IMR-90 (cell line): ENCODE results near the gene AMOTL1. TPM values are rescaled to one million over a fixed set of nuclear protein-coding genes. Genes with fewer than 3 reads are reported as not detected.

Experiments used
- ATAC-seq: fragments of 200-7000 bp; cut with Tn5 transposase; 2 replicates; pipeline ENCODE4 v1.9.1; 2020; ENCODE audit warnings: low read depth, mild to moderate bottlenecking, moderate library complexity
- BruUV-seq: library from RNA; stranded (reverse); fragments of 400-500 nt; replicated peaks from 2 replicates; lab custom pipeline; 2021; lab: Mats Ljungman, UMichigan
- CTCF ChIA-PET: fragments of 300-600 bp; formaldehyde crosslinking; extraction: SDS; loops from one replicate; lab custom pipeline; 2021; ENCODE audit warnings: antibody characterized with exemption; lab: Yijun Ruan, JAX
- POLR2A ChIA-PET: fragments of 300-600 bp; sonication (Branson Sonifier 250); formaldehyde crosslinking; loops from one replicate; lab custom pipeline; 2022; ENCODE audit warnings: antibody characterized with exemption; ENCODE audit not compliant: unreplicated experiment; lab: Charles Lee
- DNase-seq: peaks from one replicate; pipeline ENCODE4 v3.0.0; 2013
- H2AFZ ChIP-seq: replicated peaks from 2 replicates; pipeline ENCODE3; 2013; ENCODE audit warnings: low read length, mild to moderate bottlenecking; ENCODE audit not compliant: poor library complexity
- H2AK5ac ChIP-seq: 2 replicates; pipeline ENCODE4 v1.6.1; 2013; ENCODE audit warnings: low read depth, low read length, inconsistent platforms
- H2AK9ac ChIP-seq: replicated peaks from 2 replicates; pipeline ENCODE3; 2013; ENCODE audit warnings: mild to moderate bottlenecking, low read depth, low read length, moderate library complexity; ENCODE audit not compliant: poor library complexity
- H2BK120ac ChIP-seq: 2 replicates; pipeline ENCODE4 v1.6.1; 2013; ENCODE audit warnings: low read depth, low read length, inconsistent platforms
- H2BK15ac ChIP-seq: 3 replicates; pipeline ENCODE4 v1.6.1; 2013; ENCODE audit warnings: low read depth, low read length, inconsistent platforms
- H2BK20ac ChIP-seq: 2 replicates; pipeline ENCODE4 v1.6.1; 2013; ENCODE audit warnings: low read depth, mild to moderate bottlenecking, inconsistent platforms, low read length, moderate library complexity
- H2BK5ac ChIP-seq: 2 replicates; pipeline ENCODE4 v1.6.1; 2013; ENCODE audit warnings: mild to moderate bottlenecking, low read depth, low read length, inconsistent platforms; ENCODE audit not compliant: poor library complexity, severe bottlenecking
- H3K14ac ChIP-seq: replicated peaks from 2 replicates; pipeline ENCODE4 v1.6.1; 2013; ENCODE audit warnings: low read depth, low read length, inconsistent platforms
- H3K18ac ChIP-seq: 2 replicates; pipeline ENCODE4 v1.6.1; 2013; ENCODE audit warnings: low read depth, low read length, control low read depth
- H3K23ac ChIP-seq: 2 replicates; pipeline ENCODE4 v1.6.1; 2013; ENCODE audit warnings: low read depth, low read length, inconsistent platforms
- H3K27ac ChIP-seq: 2 replicates; pipeline ENCODE4 v1.5.1; 2013; ENCODE audit warnings: mild to moderate bottlenecking, control low read depth, low read length; ENCODE audit not compliant: insufficient read depth
- H3K27me3 ChIP-seq: 2 replicates; pipeline ENCODE4 v1.6.1; 2013; ENCODE audit warnings: low read length; ENCODE audit not compliant: control insufficient read depth, insufficient read depth
- H3K36me3 ChIP-seq: 2 replicates; pipeline ENCODE4 v1.6.1; 2013; ENCODE audit warnings: low read length, mixed read lengths; ENCODE audit not compliant: control insufficient read depth, insufficient read depth
- H3K4ac ChIP-seq: 2 replicates; pipeline ENCODE4 v1.6.1; 2013; ENCODE audit warnings: low read depth, low read length, inconsistent platforms
- H3K4me1 ChIP-seq: 2 replicates; pipeline ENCODE4 v1.6.1; 2013; ENCODE audit warnings: low read length, mixed read lengths; ENCODE audit not compliant: control insufficient read depth, insufficient read depth
- H3K4me2 ChIP-seq: 2 replicates; pipeline ENCODE4 v1.6.1; 2013; ENCODE audit warnings: low read depth, mild to moderate bottlenecking, control low read depth, low read length, moderate library complexity
- H3K4me3 ChIP-seq: 2 replicates; pipeline ENCODE4 v1.5.1; 2013; ENCODE audit warnings: low read depth, mild to moderate bottlenecking, control low read depth, low read length, moderate library complexity; ENCODE audit not compliant: insufficient read depth
- H3K56ac ChIP-seq: 2 replicates; pipeline ENCODE4 v1.6.1; 2013; ENCODE audit warnings: low read length, inconsistent platforms; ENCODE audit not compliant: insufficient read depth; ENCODE audit errors: extremely low read depth
- H3K79me1 ChIP-seq, 2 experiments: 2 replicates each; pipeline ENCODE4 v1.6.1; 2013; ENCODE audit warnings: low read length in 2 of 2, inconsistent platforms in 1 of 2, low read depth in 1 of 2
- H3K9ac ChIP-seq: 2 replicates; pipeline ENCODE4 v1.6.1; 2013; ENCODE audit warnings: low read depth, low read length, control low read depth
- H3K9me1 ChIP-seq: 2 replicates; pipeline ENCODE4 v1.6.1; 2013; ENCODE audit warnings: low read length, inconsistent platforms; ENCODE audit not compliant: insufficient read depth
- H3K9me3 ChIP-seq: 2 replicates; pipeline ENCODE4 v1.6.1; 2013; ENCODE audit warnings: low read length; ENCODE audit not compliant: control insufficient read depth, insufficient read depth
- H4K20me1 ChIP-seq: 2 replicates; pipeline ENCODE4 v1.6.1; 2013; ENCODE audit warnings: low read length, inconsistent platforms; ENCODE audit not compliant: insufficient read depth
- H4K5ac ChIP-seq: 2 replicates; pipeline ENCODE4 v1.6.1; 2013; ENCODE audit warnings: mild to moderate bottlenecking, low read depth, low read length, control low read depth
- H4K8ac ChIP-seq, 2 experiments: 2 replicates each; pipeline ENCODE4 v1.6.1; 2013; ENCODE audit warnings: low read depth in 2 of 2, low read length in 2 of 2, control low read depth in 1 of 2, inconsistent platforms in 1 of 2
- H4K91ac ChIP-seq: 2 replicates; pipeline ENCODE4 v1.6.1; 2013; ENCODE audit warnings: low read depth, low read length, inconsistent platforms; ENCODE audit not compliant: insufficient read depth
- BHLHE40 ChIP-seq: fragments of 150-350 bp; IDR thresholded peaks from 2 replicates; pipeline ENCODE4 v1.6.1; 2016; ENCODE audit warnings: mild to moderate bottlenecking, low read depth, low read length
- CHD1 ChIP-seq: IDR thresholded peaks from 2 replicates; pipeline ENCODE4 v1.6.1; 2012; ENCODE audit warnings: low read depth, low read length, improper control_type of control experiment
- ELK1 ChIP-seq: fragments of 150-350 bp; IDR thresholded peaks from 2 replicates; pipeline ENCODE4 v1.6.1; 2016; ENCODE audit warnings: low read depth, mild to moderate bottlenecking, low read length, moderate library complexity, borderline replicate concordance
- MAFK ChIP-seq: IDR thresholded peaks from 2 replicates; pipeline ENCODE4 v1.6.1; 2012; ENCODE audit warnings: low read depth, low read length, improper control_type of control experiment
- MAZ ChIP-seq: IDR thresholded peaks from 2 replicates; pipeline ENCODE4 v1.6.1; 2012; ENCODE audit warnings: low read depth, mild to moderate bottlenecking, low read length, improper control_type of control experiment, moderate library complexity, borderline replicate concordance
- MXI1 ChIP-seq: IDR thresholded peaks from 2 replicates; pipeline ENCODE4 v1.6.1; 2012; ENCODE audit warnings: low read depth, mild to moderate bottlenecking, low read length, moderate library complexity, borderline replicate concordance
- NFE2L2 ChIP-seq: fragments of 150-350 bp; IDR thresholded peaks from 2 replicates; pipeline ENCODE4 v1.6.1; 2016; ENCODE audit warnings: low read depth, mild to moderate bottlenecking, low read length
- POLR2A ChIP-seq: IDR thresholded peaks from 2 replicates; pipeline ENCODE4 v1.6.1; 2012; ENCODE audit warnings: mild to moderate bottlenecking, low read depth, low read length
- RAD21 ChIP-seq: IDR thresholded peaks from 2 replicates; pipeline ENCODE4 v1.6.1; 2012; ENCODE audit warnings: low read length, improper control_type of control experiment
- RCOR1 ChIP-seq: IDR thresholded peaks from 2 replicates; pipeline ENCODE4 v1.6.1; 2012; ENCODE audit warnings: mild to moderate bottlenecking, low read length, improper control_type of control experiment; ENCODE audit not compliant: insufficient replicate concordance
- RFX5 ChIP-seq: IDR thresholded peaks from 2 replicates; pipeline ENCODE4 v1.8.0; 2012; ENCODE audit warnings: low read depth, mild to moderate bottlenecking, low read length, moderate library complexity
- dilution Hi-C: fragments of 300-500 bp; cut with HindIII; formaldehyde crosslinking; loops from one replicate; pipeline ENCODE4 v1.14.3; 2018; ENCODE audit warnings: low sequenced_read_pairs; ENCODE audit not compliant: unreplicated experiment
- in situ Hi-C: fragments of 300-500 bp; cut with MboI; formaldehyde crosslinking; loops from 3 replicates; pipeline ENCODE4 v1.14.3; 2019; ENCODE audit warnings: low sequenced_read_pairs, inconsistent platforms, mixed read lengths
- intact Hi-C: fragments of 100-400 bp; cut with micrococcal nuclease; formaldehyde crosslinking; loops from 2 replicates; pipeline ENCODE4 v1.10.0; 2022
- polyA plus RNA-seq, 3 experiments: library from polyadenylated mRNA; depleted of rRNA; stranded (reverse); fragments of >200 nt; gene quantifications; 2 replicates each; pipeline ENCODE4 v1.2.3, GENCODE V29; 2012; ENCODE audit warnings: low replicate concordance in 1 of 3
- total RNA-seq: library from RNA; depleted of rRNA; stranded (reverse); fragments of >200 nt; gene quantifications from 2 replicates; pipeline ENCODE4 v1.2.3, GENCODE V29; 2012

The AMOTL1 gene
- total and polyA plus RNA-seq, 2 of the 4 experiments (the other 2 are of a cell fraction), result 18.6 to 49.5 TPM

GRCh38 chr11:94885581-94885980 is 117.4 kb downstream of the AMOTL1 start:
- CTCF ChIA-PET, result interaction anchor here (1.1 kb wide), 1 partner anchor 12 kb away, joined by 3 read pairs; no protein-coding TSS in a partner anchor
- no peak overlapping the region for H3K23ac ChIP-seq
- dilution Hi-C loops, result no loop called here

More at GRCh38 chr11:94885581-94885980, 117.4 kb downstream of the AMOTL1 start:
- in situ Hi-C loops, result no loop called here
- Histone ChIP-seq H3K4me3 (no peak overlapping the region), H2BK5ac (no peak overlapping the region), H2AFZ (no peak overlapping the region), H4K91ac (no peak overlapping the region), H2AK5ac (no peak overlapping the region), H2AK9ac (no peak overlapping the region), H4K20me1 (no peaks in the 10 kb centered on the region), H3K4me1 (no peaks in the 10 kb centered on the region), H3K4me2 (no peak overlapping the region), H3K27me3 (no peaks in the 10 kb centered on the region), H3K4ac (no peak overlapping the region), H3K14ac (no peak overlapping the region), H3K79me1 (peaks cover 0 to 19% of the 10 kb centered on the region in 2 experiments; a peak in 2 of 4 replicates), H3K9me3 (no peaks in the 10 kb centered on the region), H3K18ac (no peak overlapping the region), H3K56ac (no peak overlapping the region), H4K5ac (no peak overlapping the region), H2BK20ac (no peak overlapping the region), H3K9me1 (peaks cover 13% of the 10 kb centered on the region; the same call in 1 of the 2 replicates), H3K27ac (no peak overlapping the region), H3K36me3 (peaks cover 32% of the 10 kb centered on the region), H3K9ac (no peak overlapping the region), H4K8ac (no peak overlapping the region), H2BK120ac (no peak overlapping the region), H2BK15ac (no peak overlapping the region)
- DNase-seq (no peak), ATAC-seq (no peak)
- POLR2A ChIA-PET, result no interaction called here
- BruUV-seq, result no TSS peak
- TF ChIP-seq MXI1 (no peak), MAZ (no peak), POLR2A (no peak), MAFK (no peak), BHLHE40 (no peak), RFX5 (no peak), RCOR1 (no peak), ELK1 (no peak), RAD21 (no peak), CHD1 (no peak), NFE2L2 (no peak)
- intact Hi-C loops, result no loop called here
